Ammon's horn (tissue), 1 donor: Measurements from ENCODE around the gene TCL1B.

Source experiments
- DNase-seq: peaks from one replicate; pipeline ENCODE4 v3.0.0-alpha.2; 2016; ENCODE audit warnings: low spot score

Gene TCL1B

DNA sequence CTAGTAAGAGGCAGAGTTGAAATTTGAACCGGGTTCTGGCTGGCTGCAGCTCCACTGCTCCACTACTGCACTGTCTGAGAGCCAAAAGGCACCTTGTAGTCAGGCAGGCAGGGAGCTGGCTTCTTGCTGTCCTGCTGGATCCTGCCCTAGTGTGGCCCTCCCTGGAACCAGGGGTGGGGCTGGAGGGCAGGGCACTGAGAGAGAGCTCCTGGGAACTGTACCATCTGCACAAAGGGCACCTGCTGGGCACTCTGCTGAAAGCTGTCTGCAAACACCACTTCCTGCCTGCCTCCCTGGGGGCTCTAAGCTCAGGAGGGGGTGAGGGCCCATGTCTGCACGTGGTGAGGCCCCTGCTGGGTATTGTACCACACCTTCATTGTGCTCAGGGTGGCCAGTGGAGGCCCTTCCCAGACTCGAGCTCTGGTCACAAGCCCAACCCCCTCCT, 19.0 kb upstream of the TCL1B start:
- DNase-seq, result no peak

DNA sequence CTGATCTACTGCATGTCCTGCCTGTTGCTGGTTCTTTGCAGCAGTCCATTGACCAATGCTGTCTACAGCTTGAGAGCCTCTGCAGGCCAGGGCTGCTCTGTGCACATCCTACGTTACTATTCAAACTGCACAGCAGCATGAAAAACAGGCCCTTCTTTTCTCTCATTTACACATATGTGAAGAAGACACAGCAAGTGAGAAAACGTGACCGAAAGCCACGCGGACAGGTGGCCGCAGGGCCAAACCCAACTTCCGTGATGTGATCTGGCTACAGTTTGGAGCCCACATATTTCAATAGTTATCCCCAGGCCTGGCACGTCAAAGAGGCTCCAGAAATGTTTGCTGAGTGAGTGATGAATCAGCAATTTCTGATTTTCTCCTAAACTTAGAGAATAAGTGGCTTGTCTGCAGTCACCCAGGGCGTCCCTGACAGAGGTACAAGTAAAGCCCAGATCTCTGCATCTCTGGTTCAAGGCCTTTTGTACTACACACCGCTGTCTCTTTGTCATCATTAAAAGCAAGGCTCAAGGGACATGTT, 17.9 kb upstream of the TCL1B start:
- no peak for DNase-seq

DNA sequence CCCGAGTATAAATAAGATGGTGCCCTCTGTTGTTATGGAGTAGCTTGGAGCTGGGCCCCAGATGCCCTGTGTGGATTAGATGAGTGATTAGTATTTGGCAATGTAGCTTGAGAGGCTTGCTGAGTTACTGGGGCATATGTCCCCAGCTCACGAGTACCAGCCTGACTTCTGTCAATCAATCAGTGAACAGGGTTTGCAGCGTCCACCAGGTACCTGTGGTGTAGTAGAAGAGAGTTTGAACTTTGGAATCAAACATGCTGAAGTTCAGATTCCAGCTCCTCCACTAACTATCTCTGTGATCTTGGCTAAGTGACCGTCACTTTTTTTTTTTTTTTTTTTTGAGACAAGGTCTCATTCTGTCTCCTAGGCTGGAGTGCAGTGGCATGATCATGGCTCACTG, 11.6 kb upstream of the TCL1B start:
- DNase-seq, result no peak

DNA sequence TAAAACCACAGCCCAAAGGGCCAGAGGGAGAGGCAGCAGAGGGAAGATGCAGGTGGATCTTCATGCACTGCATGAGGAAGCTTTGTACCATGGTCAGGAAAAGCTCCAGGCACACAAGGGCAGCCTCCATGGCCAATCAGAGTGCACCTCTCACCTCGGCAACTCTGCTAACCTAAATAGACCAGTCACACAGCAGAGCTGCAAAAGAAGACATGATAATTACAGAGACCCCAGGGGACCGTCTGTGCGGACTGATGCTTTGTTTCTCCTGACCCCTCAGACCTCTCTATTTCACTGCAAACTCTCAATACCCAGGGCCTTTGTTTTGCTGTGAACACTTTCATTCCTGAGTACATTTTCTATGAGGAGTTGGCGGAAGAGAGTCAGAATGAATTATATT, 10.7 kb upstream of the TCL1B start:
- no peak for DNase-seq

DNA sequence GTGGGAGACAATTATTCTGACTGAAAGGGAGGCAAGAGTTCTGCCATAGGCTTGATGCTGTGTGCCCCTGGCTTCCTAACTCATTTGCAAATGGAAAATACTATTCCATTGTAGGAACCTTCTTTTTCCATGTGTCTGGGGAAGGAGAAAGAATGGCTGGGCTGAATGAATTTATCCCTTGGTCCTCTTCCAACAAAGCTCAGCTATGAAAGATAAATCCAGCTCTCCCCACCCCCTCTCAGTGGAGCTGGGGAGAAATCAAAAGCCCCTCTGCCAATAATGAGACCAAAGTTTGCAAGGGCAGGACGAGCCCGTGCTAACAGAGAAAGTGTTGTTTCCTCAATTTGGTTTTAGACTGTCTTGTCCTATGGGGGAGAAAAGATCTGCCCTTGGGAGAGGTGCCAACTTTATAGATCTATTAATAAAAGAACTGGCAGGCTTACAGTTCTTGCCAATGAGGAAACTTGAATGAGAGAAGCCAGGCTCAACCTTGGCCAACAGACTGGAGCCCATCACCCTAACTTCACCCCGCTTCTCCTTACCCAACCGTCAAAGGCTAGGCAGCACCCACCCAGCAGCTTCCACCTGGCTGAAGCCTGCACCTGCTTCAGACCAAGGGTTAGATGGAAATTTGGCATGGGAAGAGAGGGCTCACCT, 8.9 kb upstream of the TCL1B start:
- DNase-seq, result no peak

DNA sequence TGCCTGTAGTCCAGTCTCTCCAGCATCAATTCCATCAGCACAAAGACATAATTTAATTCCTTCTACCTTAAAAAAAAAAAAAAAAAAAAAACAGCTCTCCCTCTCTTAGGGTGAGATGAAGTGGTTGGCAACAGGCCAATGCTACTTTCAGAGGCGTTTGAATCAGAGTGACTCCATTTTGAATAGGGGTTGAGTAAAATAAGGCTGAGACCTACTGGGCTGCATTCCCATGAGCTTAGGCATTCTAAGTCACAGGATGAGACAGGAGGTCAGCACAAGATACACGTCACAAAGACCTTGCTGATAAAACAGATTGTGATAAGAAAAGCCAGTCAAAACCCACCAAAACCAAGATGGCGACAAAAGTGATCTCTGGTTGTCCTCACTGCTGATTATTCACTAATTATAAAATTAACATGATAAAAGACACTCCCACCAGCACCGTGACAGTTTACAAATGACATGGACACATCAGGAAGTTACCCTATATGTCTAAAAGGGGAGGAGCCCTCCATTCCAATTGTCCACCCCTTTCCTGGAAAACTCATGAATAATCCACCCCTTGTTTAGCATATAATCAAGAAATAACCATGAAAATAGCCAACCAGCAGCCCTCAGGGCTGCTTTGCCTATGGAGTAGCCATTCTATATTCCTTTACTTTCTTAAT, 6.9 kb upstream of the TCL1B start:
- DNase-seq, result no peak

DNA sequence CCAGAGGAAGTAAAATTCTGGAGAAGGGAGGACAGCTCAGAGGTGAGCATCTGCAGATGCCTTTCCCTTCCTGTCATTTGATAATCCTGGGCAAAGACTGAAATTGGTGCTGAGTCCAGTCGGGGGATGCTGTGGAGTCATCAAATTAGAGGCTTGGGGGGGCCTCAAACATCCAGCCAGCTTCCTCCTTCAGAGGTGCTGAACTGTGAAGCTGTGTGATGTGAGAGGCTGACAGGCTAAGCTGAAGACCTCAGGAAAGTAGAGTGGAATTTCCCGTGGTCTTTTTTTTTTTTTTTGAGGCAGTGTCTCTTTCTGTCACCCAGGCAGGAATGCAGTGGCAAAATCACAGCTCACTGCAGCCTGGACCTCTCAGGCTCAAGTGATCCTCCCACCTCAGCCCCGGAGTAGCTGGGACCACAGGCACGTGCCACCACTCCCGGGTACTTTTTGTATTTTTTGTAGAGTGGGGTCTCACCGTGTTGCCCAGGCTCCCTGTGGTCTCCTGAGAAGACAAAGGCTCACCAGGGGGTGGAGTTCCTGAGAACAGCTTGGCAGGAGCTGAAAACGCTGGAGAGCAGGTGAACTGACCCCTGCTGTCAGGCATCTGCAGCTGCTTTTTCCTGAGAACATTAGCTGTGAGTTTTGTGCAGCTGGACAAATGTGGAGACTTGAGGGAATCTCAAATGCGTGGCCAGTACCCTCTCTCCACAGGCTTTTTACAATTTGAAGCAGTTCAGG, 6.1 kb upstream of the TCL1B start:
- no peak for DNase-seq

DNA sequence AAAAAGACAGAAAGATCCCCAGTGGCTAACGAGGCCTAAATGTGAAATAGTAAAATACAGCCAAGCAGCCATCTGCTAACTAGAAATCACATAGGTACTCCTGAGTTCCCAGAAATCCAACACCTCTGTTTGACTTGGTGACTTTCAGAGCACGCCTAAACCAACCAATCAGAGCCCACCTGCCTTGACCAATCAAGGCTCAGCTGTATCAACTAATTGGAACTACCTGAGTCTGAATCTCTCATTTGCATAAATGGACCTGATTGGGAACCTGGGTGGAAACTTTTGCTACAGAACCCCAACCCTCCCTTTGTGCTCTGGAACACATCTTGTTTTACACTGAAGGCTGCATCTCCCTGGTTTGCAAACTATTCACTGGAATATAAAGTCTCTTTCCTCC, 5.1 kb upstream of the TCL1B start:
- DNase-seq, result no peak

DNA sequence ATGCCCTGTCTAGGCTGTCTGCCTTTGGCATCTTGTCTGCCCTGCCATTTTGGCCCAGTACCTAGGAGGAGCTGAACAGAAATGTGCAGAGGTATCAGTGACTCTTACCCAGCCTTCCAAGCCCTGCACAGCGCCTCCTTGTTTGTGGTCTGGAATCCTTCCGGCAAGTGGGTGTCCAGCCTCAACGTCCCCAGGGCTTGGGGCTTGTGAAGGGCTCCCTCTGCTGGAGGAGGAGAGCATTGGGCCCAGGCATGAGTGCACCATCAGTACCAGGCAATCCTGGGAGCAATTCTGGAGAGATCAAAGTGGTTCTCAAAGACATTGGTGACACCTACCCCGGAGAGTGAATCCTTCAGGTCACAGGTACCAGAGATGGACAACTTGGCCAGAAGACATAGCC, 2.4 kb upstream of the TCL1B start:
- no peak for DNase-seq

DNA sequence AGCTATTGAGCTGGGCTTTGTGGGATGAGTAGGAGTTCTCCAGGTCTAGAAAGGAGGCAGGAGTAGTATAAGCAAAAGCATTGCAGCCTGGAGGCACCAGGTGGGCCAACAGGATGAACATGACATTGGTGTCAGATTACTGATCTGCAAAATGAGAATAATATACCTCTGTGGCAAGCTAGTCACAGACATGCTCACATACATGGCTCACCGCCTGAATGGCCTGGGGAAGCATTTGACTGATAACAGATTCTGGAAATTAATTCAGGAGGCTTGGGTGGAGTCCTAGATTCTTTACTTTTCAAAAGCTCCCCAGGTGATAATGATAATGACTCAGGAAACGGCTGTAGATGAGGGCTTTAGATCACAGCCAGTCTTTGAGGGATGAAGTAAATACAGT, 709 bp downstream of the TCL1B start:
- DNase-seq, result no peak

DNA sequence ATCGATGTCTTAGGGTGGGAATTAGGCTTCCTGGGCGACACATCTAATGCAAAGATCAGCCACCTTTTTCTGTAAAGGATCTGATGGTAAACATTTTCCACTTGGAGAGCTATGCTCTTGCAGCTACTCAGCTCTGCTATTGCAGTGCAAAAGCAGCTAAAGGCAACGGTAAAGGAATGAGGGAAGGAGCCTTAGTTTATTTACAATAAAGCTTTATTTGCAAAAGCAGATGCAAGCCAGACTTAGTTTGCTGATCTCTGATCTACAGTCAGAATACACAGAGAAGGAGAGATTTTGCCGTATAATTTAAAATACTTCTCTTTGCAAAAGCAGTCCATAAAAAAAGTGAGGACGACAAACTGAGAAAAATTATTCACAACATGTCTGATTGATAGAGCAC, 3.2 kb downstream of the TCL1B start:
- DNase-seq, result no peak

DNA sequence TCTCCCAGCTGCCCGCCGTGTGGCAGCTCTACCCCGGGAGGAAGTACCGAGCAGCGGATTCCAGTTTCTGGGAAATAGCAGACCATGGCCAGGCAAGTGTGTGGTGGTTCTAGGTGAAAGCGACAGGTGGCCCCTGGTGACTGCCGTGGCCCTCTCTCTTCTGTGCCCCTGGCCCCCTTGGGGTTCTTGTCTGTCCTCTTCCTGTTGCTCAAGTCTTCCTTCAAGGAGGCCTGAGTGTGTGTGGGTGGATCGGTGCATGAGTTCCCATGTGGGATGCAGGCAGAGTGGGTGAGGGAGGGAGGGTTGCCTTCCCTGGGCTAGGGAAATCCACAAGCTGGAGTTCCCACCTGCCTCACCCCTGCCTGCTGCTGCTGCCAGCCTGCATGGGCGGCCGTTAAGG, 4.6 kb downstream of the TCL1B start:
- DNase-seq, result no peak

DNA sequence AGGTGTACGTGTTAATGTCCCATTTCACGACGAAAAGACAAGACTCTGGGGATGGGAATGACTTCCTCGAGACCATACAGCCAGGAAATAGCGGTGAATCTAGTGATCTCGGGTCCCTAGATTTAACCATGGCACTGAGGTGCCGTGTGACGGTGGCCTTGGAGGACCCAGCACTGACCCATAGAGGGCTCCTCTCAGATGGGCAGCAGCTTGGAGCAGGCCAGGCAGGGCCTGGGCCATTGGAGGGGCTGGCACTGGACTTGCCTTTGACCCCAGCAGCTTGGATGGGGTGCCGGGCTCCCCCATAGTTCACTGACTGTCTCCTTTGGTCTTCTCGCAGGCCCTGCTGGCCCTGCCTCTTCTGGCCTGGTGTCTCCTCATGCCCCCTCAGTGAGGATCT, 5.4 kb downstream of the TCL1B start:
- DNase-seq, result no peak

DNA sequence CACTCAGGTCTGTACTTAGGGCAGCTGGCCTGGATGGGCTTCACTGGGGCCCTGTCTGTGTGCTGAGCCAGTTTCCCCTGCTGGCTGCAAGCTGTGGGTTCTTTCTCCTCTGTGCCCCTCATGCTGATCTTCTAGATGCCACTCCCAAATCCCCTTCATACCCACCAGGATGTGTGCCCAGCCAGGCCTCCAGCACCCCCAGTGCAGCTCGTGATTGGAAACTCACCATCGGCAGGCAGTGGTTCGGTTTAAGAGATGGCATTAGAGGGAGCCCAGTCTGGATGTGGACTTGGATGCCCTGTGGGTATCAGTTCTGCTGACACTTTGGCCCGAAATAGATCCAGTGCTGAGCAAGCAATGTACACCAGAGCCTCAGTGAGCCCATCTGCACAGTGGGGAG, 5.9 kb downstream of the TCL1B start:
- DNase-seq, result no peak

DNA sequence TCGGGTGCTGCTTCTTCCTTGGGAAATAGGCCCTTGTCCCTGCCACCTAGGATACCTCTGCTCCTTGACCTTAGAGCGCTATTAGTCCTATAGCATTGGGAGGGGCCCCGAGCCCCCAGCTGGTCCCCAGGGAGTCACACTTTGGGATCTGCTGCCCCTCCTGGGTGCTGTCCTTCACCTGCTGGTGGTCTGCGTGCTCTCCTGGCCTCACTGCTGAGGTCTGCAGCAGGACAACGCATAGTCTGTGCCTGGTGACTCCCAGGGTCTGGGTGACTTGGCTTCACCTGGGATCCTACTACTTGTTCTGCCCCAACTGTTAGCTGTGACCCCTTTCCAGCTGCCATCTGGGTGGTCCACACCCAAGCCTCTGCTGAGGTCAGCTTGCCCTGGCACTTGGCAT, 8.8 kb downstream of the TCL1B start:
- DNase-seq, result no peak

DNA sequence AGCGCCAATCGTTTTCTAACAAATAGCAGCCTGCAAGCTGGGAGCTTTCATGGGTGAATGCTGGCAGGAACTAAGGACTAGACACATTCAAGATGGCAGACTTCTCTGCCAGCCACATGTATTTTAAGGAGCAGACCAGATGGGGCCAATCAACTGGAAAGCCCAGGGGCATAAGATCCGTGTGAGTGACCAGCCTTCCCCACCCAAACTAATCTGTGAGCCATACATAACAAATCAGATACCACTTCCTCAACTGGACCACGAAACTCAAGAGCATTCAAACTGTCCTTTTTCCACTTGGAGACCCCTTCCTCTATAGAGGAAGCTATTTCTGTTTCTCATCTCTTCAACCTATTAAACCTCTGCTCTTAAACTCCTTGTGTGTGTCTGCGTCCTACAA, 9.7 kb downstream of the TCL1B start:
- no peak for DNase-seq

DNA sequence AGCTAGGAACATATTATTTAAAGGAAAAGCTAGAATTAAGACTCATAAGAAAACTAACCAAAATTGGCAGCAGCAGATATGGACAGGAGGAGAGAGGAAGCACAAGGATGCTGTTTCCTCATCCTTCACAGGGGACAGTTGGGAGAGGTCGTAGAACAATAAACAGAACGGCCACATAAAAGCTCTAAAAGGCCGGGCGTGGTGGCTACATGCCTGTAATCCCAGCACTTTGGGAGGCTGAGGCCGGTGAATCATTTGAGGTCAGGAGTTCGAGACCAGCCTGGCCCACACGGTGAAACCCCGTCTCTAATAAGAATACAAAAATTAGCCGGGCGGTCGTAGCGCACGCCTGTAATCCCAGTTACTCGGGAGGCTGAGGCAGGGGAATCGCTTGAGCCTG, 10.5 kb downstream of the TCL1B start:
- no peak for DNase-seq

DNA sequence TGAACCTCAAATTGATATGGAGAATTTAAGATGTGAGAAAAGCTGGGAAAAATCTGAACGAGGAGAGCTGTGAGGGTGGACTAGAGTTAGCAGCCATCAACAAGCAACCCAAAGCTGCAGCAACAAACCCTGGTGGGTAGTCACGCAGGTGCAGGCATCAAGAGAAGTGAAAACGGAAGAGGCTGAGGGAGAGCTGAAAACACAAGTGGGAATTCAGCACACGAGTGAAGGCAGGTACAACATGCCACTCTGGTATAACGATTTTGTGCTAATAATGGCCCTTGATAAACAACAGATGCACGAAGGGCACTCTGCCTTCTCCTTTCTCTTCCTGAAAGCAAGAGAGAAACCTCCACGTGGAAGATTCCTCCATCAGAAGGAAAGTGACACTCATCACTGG, 11.5 kb downstream of the TCL1B start:
- no peak for DNase-seq

DNA sequence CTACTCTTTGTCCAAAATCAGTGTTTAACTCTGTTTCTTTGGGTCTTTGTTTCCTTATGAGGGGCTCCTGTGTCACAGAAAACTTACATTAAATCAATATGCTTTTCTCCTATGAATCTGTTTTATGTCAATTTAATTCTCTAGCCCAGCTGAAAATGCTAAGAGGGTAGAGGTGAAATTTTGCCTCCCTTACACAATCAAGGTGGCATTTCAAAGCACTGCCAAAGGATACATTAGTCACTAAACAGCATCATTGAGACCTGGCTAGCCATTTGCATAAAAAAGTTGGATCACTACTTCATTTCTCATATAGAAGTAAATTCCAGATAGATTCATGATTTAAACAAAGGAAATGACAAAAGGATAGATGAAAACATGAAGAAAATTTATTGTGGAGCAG, 12.1 kb downstream of the TCL1B start:
- no peak for DNase-seq

DNA sequence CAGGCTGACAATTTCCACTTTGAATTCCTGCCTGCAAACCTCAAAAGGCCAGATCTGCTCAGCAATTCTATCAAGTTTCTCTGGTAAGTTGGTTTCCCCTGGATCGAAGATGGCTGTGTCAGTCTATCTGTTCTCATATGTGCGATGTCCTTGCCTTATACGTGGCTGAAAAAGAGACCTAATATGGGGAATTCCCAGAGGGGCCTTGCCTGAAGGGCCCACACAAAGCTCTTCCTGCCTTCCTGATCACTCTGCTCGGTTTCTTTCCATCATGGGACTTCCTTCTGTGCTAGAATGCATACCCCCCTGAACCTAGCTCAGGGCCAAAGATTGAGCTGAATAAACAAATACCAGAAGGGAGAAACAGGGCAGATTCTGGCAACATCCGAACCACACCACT, 13.2 kb downstream of the TCL1B start:
- DNase-seq, result no peak

DNA sequence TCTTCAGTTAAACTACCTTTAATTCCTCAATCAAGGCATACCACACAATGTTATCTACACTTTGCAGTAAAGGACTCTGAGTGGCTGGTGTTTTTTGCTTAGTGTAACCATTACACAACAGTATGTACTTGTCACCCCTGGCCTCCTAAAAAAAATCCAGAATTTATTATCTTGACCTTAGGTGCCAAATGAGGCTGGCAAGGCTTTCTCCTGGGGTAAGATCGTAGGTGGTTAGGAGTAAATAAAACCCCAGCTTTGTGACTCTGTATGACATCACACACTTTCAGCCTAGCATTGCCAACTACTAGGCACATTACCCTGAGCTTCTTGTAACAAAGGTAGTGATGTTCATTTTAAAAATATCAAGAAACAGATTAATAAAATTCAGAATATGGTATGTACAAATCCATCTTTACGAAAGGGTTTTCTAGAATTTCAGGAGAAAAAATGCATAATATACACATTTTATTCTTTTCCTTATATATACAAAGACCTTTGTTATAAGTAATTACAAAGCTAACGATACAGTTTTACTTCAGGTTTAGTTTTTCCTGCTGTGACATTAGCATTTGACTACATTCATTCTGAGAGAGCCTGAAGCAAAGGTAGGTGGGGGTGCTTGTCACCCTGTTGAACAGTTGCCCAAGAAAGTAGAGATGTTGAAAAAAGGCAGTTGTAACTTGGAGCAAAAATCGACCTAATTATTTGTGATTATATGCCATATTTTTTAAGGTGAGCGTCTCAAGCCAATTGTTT, 14.2 kb downstream of the TCL1B start:
- DNase-seq, result no peak

DNA sequence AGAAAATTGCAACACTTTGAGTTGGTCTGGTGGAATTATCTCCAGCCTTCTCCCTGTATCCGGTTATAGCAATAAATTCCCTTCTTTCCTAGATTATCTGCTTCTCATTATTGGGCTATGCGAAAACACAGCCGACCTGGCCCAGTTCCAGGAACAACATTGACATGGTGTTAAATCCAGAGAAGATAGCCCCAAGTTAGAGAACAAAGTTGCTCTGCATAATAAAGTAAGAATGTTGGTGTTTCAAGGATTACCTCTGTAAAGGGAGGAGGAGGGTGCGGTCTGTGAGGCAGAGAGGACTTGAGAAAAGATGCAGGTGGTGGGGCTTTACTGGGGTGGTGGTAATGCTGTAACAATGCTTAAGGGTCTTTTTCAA, 15.6 kb downstream of the TCL1B start:
- no peak for DNase-seq

DNA sequence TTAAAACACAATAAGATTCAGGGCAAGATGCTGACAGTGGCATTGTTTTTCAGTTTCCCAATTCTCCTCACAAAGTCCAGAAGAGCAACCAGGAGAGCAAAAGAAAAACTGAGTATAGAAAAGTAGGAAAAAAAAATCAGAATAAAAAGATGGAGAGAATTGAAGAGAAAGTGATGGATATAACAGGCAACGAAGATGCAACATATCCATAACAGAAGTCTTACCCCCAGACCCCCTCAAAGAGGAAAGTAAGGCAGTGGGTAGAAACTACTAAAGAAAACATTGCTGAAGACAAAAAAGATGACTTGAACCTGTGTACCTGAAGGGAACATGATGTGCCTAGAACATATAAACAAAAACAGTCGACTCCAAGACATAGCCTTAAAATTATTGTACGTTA, 17.1 kb downstream of the TCL1B start:
- DNase-seq, result no peak
